Stimulated activated CD8-positive, alpha-beta memory T cell treated with anti-CD3 and anti-CD28 coated beads, Interleukin-7, amount 100 ng/mL, for 48 hours (primary cell): ENCODE measurements around the gene ATG5.

Experiments
- DNase-seq, 2 donors: peaks; one replicate each; pipeline ENCODE4 v3.0.0-alpha.2; 2020; ENCODE audit warnings: low read depth in 1 of 2; ENCODE audit errors: extremely low read depth in 1 of 2

Gene ATG5

DNA sequence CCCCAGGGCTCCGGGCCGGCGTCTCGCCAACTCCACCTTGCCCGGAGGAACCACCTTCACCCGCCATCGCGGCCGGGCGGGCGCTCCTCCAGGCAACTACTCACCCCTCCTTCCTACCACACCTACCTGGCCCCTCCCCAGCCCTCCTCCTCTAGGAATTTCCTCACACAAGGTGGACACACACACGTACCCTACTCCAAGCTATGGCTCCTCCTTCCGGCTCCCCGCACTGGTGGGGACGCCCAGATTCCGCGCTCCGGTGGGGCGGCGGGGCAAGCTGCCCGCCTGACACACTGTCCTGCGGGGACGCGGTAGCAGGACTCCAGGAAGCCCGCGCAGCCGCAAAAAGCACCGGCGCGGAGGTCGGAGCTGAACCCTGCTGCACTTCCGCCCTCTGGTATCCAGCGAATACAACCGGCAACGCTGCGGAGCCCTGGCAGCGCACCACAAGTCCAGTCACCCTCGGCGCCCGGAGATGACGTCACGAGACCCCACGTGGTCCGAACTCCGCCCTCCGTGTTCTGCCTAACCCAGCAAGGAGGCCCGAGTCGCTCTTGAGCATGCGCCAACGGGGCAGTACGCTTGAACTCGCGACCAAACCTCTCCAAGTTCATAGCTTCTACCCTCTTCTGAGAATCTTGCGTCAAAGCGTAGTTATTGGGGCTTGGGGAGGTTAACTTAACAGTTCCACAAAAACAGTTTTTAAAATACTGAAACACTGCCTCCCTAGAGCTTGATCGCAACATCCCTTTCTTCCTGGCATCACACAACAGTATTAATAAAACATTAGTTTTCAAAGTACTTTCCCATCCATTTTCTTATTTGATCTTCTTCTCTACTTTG lies at the start of gene ATG5:
TSS of gene ATG5 (minus strand) at position 425 of the 843 bp plus-strand sequence. CDS start 9,552 bp downstream, outside the sequence.
- peak; percentile 99 to 100 for DNase-seq

DNA sequence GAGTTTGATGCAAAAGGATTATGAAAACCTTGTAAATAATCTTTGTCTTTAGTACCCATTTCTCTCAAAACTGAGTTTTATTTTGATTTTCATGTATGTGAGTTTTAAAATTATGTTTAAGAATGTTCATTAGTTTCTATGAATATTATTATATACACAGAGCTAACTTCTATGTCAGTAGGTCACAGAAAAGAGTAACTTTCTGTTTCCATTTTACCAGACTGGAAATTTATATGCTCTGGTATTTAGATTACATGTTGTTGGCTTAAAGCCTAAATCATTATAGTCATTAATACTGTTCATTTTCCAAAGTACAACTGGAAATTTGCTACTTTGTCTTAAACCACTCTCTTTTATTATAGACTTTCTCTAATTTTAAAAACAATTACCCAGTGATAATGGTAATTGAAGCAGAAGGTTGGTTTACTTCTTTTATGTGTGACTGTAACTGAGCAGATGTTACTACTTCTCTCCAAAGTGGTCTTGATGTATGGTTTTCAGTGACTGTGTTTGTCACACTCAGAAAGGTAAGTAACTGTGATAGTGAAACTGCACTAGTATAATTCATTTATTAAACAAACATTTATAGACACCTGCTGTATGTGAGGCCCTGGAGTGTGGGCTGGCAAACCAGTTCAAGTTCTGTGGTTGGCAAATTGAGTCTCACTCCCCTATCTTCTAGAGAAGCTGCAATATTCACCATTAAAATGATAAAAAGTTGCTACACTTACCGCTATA lies 48.1 kb upstream of the ATG5 start:
- DNase-seq, result no peak

DNA sequence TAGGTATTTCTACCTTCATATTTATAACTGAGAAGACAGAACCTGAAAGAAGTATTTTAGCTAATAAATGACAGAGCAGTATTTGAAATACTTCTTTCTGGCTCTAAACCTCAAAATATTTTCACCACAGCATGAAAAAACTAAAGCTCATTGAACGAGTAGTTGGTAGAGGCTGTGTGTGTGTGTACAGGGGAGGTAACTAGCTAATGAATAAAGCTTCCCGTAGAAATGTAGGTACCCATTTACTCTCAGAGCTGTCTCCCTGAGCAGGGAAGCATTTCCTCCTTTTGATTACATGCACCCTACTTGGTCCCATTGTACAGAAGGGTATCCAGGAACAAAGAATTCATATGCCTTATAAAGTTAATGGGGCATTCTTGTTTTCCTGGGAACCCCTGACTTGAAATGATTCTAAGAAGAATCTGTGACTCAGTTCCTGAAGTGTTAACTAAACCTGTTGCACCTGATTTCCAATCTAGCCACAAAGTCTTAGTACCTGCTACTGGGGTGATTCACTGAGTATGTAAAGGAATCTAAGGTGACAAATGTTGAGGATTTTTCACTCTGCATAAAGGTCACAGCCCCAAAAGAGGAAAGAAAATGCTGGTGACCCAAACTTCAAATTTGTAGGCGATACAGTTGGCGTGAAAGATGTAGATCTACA lies 47.4 kb upstream of the ATG5 start:
- DNase-seq, result no peak

DNA sequence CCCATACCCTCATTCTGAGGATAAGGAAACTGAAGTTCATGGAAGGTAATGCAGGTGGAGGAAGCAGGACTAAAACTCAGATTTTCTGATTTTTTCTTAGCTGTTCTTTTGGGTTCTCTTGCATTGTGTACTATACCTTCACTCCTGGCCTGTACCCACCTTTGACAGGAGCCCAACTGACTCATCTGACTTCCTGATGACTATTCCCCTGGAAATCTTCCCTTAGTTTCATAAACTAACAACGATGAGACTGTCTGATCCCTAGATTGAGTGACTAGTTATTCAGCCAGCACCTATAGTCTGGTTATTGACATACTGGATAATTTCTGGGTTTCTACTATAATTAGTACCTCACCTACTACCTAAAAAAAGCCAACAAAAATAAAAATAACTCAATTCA lies 45.1 kb upstream of the ATG5 start:
- DNase-seq, result no peak

DNA sequence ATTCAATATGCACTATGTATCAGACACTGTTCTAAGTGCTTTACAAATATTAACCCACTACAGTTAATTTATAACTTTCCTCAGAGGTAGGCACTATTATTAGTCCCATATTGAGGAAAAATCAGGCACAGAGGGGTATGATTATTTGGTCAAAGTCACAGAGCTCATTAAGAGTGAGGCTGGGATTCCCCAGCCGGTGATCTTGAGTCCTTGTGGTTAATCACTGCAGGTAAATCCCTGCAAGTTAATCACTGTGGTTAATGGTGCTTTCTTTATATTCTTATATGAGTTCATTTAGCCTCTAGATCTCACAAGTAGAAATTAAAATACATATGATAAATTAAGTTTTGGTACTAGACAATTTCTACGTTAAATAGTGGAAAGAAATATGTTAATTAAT lies 44.2 kb upstream of the ATG5 start:
- DNase-seq, result no peak

DNA sequence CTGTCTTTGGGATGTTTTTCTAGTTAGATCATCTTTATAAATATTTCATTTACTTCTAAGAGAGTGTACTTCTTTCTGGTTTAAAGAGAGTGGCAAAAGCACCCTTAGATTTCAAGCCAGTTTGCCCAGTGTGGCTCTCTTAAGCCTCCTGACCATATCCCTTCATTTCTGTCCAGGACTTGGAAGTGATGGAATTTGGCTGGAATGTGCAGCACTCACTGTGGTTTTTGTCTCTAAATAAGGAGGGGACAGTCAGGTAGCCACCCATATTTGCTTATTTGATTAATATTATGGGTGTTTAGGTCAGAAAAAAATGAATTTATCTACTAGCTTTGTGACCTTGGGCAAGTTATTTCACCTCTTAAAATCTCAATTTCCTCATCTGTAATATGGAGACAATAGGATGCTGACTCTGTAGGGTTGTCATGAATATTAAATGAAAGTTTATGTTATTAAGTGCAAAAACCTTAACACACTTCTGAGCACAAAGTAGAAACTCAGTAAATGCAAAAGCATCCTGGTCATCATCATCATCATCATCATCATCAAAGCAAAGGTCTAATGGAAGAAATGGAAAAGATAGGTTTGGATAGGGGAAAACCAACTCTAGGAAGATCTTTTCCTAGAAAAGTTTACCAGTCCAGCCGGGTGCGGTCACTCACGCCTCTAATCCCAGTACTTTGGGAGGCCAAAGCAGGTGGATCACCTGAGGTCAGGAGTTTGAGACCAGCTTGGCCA lies 38.0 kb upstream of the ATG5 start:
- no peak for DNase-seq

DNA sequence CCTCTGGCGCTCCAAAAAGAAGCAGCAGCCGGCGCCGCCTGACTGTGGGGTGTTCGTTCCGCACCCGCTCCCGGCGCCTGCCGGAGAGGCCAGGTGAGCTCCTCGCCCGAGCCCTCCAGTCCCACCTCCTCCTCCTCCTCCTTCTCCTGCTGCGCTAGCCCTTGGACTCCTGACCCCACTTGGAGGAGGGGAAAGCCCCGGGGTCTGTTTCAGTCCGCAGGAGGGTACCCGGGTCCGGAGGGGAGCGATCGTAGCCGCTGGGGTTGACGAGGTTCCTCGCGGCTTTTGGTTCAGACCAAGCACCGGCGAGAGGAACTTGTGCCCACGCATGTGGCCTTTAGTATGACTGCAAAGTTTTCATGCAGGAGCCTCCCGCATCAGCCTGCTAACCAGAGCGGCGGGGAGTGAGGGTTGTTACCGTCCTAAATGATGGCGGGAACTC lies 35.5 kb upstream of the ATG5 start:
- DNase-seq, result peak in 1 of 2 donors; percentile 33

DNA sequence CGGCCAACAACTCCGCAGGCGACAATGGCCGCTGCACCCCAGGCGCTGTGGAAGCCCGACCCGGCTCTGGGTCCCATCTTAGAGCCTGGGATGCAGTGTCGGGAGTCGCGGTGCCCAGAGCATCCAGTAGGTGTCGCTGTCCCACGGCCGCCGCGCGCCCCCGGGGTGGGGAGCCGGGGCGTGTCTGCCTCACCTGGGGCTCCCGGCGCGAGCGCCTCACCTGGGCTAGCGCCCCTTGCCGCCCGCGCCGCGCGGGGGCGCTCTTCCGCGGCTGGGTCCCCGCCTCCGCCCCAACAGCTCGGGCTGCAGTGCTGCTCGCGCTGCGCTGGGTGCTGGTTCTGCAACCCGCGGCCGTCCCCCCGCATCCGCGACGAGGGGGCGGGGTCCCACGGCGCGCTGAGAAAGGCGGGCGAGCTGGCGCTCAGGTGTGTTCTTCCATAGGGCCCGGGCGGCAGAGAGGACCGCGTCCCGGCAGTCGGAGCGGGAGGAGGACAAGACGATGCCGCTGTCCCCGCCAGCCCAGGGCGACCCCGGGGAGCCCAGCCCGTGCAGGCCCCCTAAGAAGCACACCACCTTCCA lies 34.9 kb upstream of the ATG5 start, which contains the start of gene CRYBG1:
TSS of gene CRYBG1 (plus strand) at position 308 of the 579 bp plus-strand sequence. CDS start at position 500, 192 bp downstream.
- peak; percentile 29 to 50 for DNase-seq

DNA sequence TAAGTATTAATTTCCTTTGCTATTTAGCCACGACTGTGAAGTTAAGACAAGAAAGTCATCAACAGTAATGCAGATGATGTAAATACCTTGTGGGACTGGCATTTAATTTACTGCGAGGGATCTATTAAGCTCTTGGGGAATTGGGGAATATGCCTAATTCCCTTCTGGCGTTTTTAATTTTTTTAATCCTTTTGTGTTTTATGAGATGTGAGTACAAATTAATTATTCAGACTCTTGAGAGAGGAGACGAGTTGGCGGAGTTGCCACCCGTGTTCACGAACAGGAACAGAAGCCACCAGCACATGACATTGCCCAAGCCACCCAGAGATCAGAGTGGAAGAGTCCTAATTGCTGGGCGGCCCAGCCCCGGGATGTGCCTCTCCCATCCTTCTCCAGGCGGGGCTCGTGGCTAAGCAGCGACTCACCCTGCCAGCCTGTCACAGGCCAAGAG lies 34.4 kb upstream of the ATG5 start:
- no peak for DNase-seq

DNA sequence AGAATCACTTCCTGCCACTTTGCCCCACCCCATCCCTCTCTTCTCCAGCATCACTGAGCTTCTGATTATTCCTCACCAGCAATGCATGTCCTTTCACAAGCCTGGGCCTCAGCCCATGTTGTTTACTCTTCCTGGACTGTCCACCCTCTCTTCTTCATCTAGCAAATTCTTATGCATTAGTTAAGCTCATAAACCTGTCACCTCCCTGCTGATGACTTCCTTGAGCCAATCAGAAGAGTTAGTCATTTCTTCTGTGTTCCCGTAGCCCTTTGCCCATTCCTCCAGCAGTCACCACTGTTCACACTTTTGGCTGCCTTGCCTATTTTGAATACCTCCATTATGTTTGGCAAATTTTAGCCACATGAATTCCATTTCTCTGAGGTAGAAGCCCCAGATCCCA lies 30.8 kb upstream of the ATG5 start:
- DNase-seq, result no peak

DNA sequence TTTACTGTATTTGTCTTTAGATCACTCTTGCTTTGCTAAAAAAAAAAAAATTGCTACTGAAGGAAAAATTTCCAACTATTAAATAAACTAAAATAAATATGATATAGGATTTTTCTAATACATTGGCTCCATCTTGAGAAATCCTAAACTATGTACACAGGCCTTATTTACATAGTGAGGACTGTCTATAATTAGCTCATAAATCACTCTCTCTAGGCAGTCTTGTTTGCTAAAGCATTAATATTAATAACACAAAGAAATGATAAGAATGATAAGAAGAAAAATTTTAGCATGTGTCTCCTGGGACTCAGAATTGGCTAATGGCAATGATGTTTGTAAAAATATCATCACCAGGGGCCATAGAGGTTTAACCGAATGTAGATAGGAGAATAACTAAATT lies 21.7 kb upstream of the ATG5 start:
- DNase-seq, result no peak

DNA sequence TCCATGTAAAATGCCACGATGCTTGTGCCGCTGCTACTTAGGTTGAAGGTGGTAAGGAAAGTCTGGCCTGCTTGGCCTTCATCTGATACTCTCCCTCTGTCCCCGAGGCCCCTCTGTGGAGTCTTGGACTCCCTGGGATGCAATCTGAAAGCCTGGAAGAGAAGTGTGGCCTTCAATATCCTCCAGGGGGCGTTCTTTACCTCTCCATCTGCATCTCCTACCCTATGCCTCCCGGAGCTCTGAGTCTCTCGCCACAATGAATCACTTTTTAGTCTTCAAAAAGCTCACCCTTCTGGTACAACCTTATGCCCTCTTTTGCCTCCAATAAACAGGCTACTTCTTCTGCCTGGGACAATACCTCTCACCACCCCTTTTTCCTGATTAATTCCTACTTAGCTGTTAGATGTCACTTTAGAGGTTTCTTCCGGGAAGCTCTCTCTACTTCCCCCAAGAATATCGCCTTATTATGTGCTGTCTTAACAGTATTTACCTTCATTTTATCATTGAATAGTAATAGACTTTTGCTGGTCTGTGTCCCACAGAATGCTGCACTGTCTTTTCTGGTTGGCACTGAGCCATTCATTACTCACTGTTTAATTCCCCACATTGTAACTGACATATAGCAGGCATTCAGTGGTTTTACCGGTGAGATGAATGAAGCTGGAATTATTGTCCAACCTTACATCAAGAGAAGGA lies 13.9 kb upstream of the ATG5 start:
- DNase-seq, result peak in 1 of 2 donors; percentile 37

DNA sequence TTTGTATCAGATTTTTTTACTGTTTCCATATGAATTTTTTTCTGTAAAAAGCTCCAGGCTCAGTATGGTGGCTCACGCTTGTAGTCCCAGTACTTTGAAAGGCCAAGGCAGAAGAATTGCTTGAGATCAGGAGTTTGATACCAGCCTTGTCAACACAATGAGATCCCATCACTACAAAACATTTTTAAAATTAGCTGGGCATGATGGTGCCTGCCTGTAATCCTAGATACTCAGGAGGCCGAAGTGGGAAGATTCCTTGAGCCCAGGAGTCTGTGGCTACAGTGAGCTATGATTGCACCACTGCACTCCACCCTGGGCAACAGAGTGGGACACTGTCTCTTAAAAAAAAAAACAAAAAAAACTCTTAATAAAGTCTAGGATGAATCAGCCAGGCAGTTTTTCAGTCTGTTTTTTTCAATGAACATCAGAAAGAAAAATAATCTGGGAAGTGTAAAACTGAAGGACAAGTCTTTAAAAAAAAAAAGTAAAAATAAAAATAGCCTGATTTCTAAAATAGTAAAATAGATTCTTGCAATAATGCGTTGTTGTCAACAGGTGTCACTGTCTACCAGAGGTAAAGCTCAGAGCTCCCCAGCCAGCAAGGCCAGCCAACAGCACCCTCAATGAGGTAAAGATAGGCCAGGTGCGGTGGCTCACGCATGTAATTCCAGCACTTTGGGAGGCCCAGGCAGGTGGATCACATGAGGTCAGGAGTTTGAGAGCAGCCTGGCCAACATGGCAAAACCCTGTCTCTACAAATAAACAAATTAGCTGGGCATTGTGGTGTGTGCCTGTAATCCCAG lies 9.3 kb upstream of the ATG5 start:
- DNase-seq, result peak in 1 of 2 donors; percentile 9

DNA sequence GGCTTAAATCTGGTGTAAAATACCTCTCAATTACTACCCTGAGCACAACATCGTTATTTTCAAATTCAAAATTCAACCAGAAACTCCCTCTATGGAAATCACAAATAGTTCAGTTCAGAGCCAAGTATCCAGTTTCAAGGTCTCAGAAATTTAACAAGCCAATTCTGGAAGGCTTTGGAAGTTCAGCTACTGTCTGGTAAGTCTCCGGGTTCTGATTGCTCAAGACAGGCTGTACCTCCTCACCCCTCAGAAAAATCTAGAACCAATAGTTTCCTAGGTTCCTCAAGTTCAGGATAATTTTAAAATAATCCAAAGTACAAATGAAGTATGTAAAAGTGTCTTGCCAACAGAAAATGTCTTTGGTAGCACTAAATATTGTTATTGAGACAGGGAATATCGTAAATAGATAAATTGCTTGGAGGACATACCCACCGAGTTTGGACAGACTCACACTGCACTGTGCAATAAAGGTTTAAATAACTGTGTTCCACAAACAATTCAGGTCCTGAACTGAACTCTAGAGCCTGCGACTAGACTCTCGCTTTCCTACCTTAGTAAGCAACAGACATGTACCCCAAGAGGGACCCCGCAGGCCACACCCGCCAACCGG lies 729 bp downstream of the ATG5 start:
- no peak for DNase-seq

DNA sequence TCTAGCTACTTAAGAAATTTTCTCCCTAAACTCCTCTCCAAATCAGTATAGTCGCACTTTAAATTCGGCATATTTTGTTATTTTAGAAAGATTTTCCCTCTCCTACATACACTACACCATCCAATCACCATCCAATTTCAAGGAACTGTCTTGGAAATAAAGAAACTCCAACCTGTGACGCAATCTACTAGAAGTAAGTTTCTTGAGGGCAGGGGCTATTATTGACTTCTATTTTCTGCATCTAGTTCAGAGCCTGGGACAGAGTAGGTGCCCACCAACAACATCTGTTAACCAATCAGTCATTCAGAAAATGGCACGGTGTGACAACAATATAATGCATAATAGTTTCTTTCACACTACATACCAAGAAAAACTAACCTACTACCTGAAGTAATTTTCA lies 3.6 kb downstream of the ATG5 start:
- DNase-seq, result no peak

DNA sequence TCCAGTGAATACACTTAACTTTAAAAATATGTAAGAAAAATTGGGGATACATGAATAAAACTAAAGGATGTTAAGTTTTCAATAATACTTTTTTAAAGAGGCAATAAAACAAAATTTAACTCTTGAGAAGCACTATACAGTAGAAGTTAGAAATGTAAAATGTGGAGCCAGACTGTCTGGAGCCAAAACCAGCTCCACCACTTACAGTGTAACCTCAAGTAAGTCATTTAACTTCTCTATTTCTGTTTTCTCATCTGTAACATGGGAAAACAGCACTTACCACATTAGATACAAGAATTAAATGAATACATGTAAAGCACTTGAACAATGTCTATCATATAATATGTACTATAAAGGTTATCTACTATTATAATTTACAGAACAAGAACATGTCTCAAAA lies 6.7 kb downstream of the ATG5 start:
- DNase-seq, result no peak

DNA sequence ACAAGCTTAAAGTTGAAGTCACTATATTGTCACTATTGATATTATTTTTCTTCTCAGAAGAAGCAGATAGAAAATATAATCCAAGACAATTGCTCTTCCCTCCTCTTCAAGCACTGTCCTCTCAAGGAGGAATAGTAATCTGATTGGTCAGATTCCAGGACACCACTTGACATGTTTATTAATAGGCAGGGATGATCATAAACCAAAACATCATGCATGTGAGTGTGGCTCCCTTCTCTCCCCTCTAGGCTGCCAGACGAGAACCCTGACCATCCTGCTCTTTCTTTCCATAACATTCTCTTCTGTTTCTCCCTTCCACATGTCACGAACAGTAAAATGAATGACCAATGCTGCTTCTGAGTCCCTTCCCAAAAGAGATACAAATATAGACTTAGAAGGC lies 7.5 kb downstream of the ATG5 start:
- DNase-seq, result no peak

DNA sequence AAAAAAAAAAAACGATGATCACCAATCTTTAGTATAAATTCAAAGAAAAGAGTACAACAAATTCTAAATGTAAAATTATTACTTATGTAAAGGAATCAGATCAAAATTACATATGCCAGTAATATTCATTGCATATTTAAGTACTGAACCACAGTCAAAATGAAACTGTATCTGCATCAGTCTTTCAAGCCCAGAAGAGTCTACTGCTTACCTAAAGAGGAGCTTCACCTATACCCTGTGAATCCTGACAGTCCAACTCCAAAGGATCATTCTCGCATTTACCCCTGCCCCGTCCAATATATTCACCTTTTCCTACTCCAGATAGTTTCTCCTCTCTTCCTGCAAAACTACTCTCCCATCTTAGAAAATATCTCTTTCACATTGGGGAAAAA lies 9.2 kb downstream of the ATG5 start:
- DNase-seq, result no peak
